Activated T-cell treated with anti-CD3 and anti-CD28 coated beads for 48 hours (primary cell): ENCODE data around the gene KCNJ14.
"Not testable (repeated sequence)": the region's sequence is repeated elsewhere in the genome, so short reads cannot be mapped to it uniquely, and the experiment has no call there.

ENCODE experiments used
- DNase-seq: peaks from one replicate; pipeline ENCODE4 v3.0.0-alpha.2; 2020; ENCODE audit warnings: low read depth

KCNJ14 gene

GRCh38 chr19:48471836-48472235 is 16.5 kb downstream of the KCNJ14 start:
- DNase-seq = no peak

GRCh38 chr19:48473161-48473966 is 18.0 kb downstream of the KCNJ14 start:
- no peak for DNase-seq

- no peak for DNase-seq
Observed at GRCh38 chr19:48474084-48474592, 18.8 kb downstream of the KCNJ14 start.

DNA sequence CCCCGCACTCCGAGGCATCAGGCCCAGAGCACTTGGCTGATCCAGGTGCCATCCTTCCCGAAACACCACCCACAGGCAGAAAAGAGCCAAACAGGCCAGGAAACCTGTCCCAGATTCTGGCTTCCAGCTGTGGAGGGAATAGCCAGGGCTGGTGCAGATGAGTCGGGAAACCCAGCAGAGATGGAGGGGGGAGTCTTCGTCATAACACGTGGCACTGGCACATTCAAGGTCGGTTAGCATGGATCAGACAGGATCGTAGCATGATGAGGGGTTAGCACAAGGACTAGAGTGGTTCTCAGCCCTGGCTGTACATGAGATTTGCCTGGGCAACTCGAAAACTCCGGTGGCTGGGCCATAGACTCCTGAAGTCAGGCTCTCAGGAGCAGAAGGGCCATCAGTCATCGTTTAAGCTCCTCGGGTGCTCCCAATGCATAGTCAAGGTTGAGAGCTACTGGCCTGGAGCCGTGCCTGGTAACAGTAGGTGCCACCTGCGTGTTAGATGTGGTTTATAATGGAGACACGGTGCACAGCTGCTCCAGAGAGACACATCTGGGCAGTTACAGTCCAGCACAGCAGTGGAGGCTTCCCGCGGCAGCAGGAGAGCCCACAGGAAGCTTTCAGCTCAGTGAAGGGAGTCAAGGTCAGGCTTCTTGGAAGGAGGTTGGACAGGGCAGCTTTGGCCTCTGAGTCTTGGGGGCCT is 20.1 kb downstream of the KCNJ14 start:
- no peak for DNase-seq

GRCh38 chr19:48476176-48476575 is 20.8 kb downstream of the KCNJ14 start:
- no peak for DNase-seq

- no peak for DNase-seq
Observed at GRCh38 chr19:48477067-48477685, 21.8 kb downstream of the KCNJ14 start.

DNA sequence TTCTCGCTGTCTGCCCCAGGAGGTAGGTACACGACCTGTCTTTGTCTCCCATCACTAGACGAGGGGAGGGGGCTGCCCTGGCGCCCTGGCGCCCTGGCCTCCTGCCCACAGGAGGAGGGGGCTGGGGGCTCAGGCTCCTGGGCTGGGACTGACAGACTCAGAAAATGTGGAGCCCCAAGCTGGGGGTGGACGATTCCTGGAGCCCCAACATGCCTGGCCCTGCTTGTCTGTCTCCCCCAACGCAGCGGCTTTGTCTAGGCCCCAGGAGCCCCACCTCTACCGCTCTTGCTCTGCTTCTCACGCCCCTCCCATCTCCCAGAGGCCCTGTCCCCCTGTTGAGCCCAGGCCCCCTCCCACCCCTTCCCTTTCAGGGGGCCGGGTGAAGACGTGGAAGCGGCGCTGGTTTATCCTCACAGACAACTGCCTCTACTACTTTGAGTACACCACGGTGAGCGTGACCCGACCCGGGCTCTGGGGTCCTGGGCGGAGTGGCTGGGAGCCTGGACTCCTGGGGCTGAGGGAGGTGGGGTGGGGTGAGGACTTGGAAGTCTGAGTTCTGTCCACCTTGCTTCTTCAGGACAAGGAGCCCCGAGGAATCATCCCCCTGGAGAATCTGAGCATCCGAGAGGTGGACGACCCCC is 22.4 kb downstream of the KCNJ14 start:
- no peak for DNase-seq

DNA sequence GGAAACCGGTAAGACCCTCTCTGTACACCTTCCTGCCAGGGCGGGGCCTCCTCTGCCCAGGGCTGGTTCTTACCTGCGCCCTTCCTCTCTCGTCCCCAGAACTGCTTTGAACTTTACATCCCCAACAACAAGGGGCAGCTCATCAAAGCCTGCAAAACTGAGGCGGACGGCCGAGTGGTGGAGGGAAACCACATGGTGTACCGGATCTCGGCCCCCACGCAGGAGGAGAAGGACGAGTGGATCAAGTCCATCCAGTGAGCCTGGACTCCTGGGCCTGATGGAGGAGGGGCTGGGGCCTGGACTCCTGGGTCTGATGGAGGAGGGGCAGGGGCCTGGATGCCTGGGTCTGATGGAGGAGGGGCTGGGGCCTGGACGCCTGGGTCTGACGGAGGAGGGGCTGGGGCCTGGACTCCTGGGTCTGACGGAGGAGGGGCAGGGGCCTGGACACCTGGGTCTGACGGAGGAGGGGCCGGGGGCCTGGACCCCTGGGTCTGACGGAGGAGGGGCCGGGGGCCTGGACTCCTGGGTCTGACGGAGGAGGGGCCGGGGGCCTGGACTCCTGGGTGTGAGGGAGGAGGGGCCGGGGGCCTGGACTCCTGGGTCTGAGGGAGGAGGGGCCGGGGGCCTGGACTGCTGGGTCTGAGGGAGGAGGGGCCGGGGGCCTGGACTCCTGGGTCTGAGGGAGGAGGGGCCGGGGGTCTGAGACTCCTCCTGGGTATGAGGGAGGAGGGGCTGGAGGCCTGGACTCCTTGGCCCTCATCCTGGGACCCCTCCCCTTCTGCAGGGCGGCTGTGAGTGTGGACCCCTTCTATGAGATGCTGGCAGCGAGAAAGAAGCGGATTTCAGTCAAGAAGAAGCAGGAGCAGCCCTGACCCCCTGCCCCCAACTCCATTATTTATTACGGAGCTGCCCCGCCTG is 23.2 kb downstream of the KCNJ14 start:
- DNase-seq = no peak

DNA sequence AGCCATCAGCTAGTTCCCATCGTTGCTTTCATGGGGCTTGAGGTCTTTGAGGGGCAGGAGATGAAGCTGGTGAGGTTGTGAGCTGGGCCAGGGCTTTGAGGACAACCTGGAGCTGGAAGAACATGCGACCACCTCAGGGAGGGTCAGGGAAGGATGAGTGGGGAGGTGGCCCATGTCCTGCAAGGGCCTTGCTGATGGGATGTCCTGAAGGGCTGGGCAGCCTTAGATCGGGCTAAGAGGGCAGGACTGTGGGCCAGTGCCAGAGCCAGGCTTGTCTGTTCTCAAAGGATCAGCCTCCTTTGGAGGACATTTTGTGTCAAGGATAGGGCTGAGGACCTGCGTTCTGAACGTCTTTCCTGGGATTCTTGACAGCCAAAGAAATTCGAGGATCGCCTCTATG is 24.3 kb downstream of the KCNJ14 start:
- no peak for DNase-seq

GRCh38 chr19:48480183-48480557 is 24.8 kb downstream of the KCNJ14 start:
- DNase-seq = no peak

DNA sequence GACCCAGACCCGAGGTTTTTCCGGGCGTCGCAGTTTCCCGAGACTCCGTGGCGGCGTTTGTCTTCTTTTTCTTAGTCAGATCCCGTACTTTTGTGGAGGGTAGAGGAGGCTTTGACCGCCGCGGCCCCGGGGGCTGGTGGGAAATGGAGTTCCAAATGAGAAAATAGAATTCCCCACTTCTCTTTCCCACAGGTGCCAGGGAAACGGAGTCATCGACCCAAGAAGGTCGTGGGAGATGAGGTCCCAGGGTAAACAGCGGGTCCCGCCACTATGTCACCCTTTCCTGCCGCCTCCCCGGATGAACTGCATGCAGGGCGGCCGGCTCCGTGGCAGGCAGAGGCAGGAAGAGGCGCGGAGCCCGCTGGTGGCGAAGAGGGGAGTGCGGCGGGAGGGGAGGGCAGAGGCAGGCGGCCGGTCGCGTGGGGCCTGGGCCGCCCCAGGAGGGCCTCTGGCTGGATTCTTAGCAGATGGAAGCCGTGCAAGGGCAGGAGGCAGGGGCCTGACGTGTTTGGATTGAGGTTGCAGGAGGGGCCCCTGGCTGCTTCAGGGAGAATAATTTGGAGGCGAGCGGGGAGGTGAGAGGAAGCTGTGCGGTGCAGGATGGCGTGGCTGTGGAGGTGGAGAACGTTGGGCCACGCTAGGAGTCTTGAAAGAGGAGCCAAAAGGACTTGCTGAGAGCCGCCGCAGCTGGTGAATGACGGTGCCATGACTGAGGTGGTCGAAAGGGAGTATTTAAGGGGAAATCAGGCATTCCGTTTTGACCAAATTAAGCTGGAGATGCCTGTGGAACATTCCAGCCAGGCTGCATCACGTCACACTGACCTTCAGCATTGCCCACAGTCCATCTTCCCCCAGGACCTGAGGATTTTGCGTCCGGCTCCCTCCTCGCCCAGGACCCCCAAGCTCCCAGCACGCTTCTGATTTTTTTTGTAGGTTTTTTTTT is 25.5 kb downstream of the KCNJ14 start:
- peak; percentile 47 for DNase-seq

- DNase-seq = no peak
Observed at GRCh38 chr19:48481846-48482639, 26.7 kb downstream of the KCNJ14 start.

DNA sequence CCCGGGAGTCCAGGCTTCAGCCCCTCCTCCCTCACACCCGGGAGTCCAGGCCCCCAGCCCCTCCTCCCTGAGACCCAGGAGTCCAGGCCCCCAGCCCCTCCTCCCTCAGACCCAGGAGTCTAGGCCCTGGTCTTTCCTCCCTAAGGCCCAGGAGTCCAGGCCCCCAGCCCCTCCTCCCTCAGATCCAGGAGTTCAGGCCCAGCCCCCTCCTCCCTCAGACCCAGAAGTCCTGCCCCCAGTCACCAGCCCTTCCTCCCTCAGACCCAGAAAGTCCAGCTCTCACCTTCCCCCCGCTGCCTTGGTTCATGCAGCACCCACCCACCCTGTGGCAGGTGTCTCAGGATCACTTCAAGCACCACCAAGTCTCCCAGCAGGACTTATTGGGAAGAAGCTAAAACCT is 27.9 kb downstream of the KCNJ14 start:
- no peak for DNase-seq

- DNase-seq = no peak
Observed at GRCh38 chr19:48484247-48484893, 29.0 kb downstream of the KCNJ14 start.

- DNase-seq = no peak
Observed at GRCh38 chr19:48484931-48485612, 29.7 kb downstream of the KCNJ14 start.

DNA sequence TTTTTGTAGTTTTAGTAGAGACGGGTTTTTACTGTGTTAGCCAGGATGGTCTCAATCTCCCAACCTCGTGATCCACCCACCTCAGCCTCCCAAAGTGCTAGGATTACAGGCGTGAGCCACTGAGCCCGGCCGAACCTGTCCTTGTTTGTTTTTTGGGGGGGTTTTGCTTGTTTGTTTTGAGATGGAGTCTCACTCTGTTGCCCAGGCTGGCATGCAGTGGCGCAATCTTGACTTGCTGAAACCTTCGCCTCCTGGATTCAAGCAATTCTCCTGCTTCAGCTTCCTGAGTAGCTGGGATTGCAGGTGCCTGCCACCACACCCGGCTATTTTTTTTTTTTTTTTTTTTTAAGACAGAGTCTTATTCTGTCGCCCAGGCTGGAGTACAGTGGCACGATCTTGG is 31.3 kb downstream of the KCNJ14 start:
- not testable (repeated sequence) for DNase-seq

DNA sequence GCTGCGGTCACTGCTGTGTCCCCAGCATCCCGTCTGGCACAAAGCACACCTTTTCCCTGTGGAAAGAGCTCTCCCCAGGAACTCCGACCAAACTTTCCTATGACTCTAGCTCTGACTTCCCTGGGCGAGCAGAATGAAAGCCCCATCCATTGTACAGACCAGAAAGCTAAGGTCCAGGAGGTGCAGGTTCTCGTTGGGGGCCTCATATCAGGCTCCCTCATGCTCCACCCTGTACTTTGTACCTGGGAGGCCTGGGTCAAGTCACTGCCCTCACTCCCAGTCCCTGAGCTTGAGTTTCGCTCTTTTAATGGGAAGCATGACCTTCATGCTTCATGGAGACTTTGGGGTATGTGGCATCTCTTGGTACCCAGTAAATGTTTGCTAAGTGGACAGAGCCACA is 32.2 kb downstream of the KCNJ14 start:
- DNase-seq = no peak

- DNase-seq = no peak
Observed at GRCh38 chr19:48487948-48488347, 32.6 kb downstream of the KCNJ14 start.
